NCI-H226 (cell line): Measurements from ENCODE around the gene MOGAT1.
"Not testable (repeated sequence)": the region's sequence is repeated elsewhere in the genome, so short reads cannot be mapped to it uniquely, and the experiment has no call there.

Experiments
- DNase-seq: peaks from one replicate; pipeline ENCODE4 v3.0.0-alpha.2; 2015

MOGAT1 gene

GRCh38 chr2:222747526-222748160, 76.2 kb downstream of the MOGAT1 start:
- no peak for DNase-seq

GRCh38 chr2:222750533-222750932, 79.1 kb downstream of the MOGAT1 start:
- no peak for DNase-seq

- DNase-seq: no peak
Measured at GRCh38 chr2:222751238-222751637, 79.8 kb downstream of the MOGAT1 start.

GRCh38 chr2:222751821-222752719, 80.6 kb downstream of the MOGAT1 start:
- no peak for DNase-seq

- no peak for DNase-seq
Measured at GRCh38 chr2:222752746-222753145, 81.3 kb downstream of the MOGAT1 start.

- peak; percentile 37 for DNase-seq
Measured at GRCh38 chr2:222753251-222753824, 81.9 kb downstream of the MOGAT1 start.

- no peak for DNase-seq
Measured at GRCh38 chr2:222754324-222754930, 83.0 kb downstream of the MOGAT1 start.

GRCh38 chr2:222755593-222755992, 84.1 kb downstream of the MOGAT1 start:
- DNase-seq: not testable (repeated sequence)

- DNase-seq: peak; percentile 19
Measured at GRCh38 chr2:222756362-222756831, 84.9 kb downstream of the MOGAT1 start.

GRCh38 chr2:222756951-222757650, 85.6 kb downstream of the MOGAT1 start:
- DNase-seq: peak; percentile 78
